G401 (cell line): Measurements from ENCODE around the gene COX18. TPM values are rescaled to one million over a fixed set of nuclear protein-coding genes. Genes with fewer than 3 reads are reported as not detected.

Experiments
- DNase-seq: peaks from one replicate; pipeline ENCODE4 v3.0.0-alpha.2; 2015; ENCODE audit warnings: low spot score
- in situ Hi-C: cut with HindIII; loops from 2 replicates; pipeline ENCODE4 v1.10.0; 2016; ENCODE audit warnings: low sequenced_read_pairs, mixed read lengths
- total RNA-seq: library from RNA; depleted of rRNA; stranded (reverse); fragments of >200 nt; shearing (Covaris generic); gene quantifications from 2 replicates; pipeline ENCODE4 v1.2.3, GENCODE V29; 2014; rRNA removed

COX18 gene
- total RNA-seq, result 31.1 and 46.5 TPM in 2 replicates

GRCh38 chr4:73069338-73070073 is at the start of gene COX18:
COX18 (minus strand) TSS chr4:73069716; CDS start chr4:73069649, 67 bp downstream.
- peak; percentile 98 for DNase-seq
- in situ Hi-C loops, result no loop called here

- no peak for DNase-seq
- in situ Hi-C loops, result no loop called here
Measured at GRCh38 chr4:73109493-73109892, 40.0 kb upstream of the COX18 start.

GRCh38 chr4:73104695-73105094 is 35.2 kb upstream of the COX18 start:
- in situ Hi-C loops, result no loop called here
- DNase-seq, result no peak

- DNase-seq, result no peak
- in situ Hi-C loops, result no loop called here
Measured at GRCh38 chr4:73103799-73104503, 34.4 kb upstream of the COX18 start.

- in situ Hi-C loops, result no loop called here
- DNase-seq, result no peak
Measured at GRCh38 chr4:73099143-73099542, 29.6 kb upstream of the COX18 start.

- DNase-seq, result no peak
- in situ Hi-C loops, result no loop called here
Measured at GRCh38 chr4:73098713-73099112, 29.2 kb upstream of the COX18 start.

GRCh38 chr4:73098016-73098415 is 28.5 kb upstream of the COX18 start:
- in situ Hi-C loops, result no loop called here
- no peak for DNase-seq

GRCh38 chr4:73092868-73093267 is 23.4 kb upstream of the COX18 start:
- DNase-seq, result no peak
- in situ Hi-C loops, result no loop called here

GRCh38 chr4:73090738-73091137 is 21.2 kb upstream of the COX18 start:
- DNase-seq, result no peak

GRCh38 chr4:73087871-73088270 is 18.4 kb upstream of the COX18 start:
- no peak for DNase-seq
- in situ Hi-C loops, result no loop called here

More at GRCh38 chr4:73090738-73091137, 21.2 kb upstream of the COX18 start:
- in situ Hi-C loops, result no loop called here

GRCh38 chr4:73086095-73086868 is 16.8 kb upstream of the COX18 start:
- in situ Hi-C loops, result no loop called here
- no peak for DNase-seq

GRCh38 chr4:73080789-73081188 is 11.3 kb upstream of the COX18 start:
- DNase-seq, result no peak
- in situ Hi-C loops, result no loop called here

- no peak for DNase-seq
- in situ Hi-C loops, result no loop called here
Measured at GRCh38 chr4:73075832-73076231, 6.3 kb upstream of the COX18 start.

GRCh38 chr4:73070074-73070390 is 516 bp upstream of the COX18 start:
- DNase-seq, result no peak
- in situ Hi-C loops, result no loop called here

- in situ Hi-C loops, result no loop called here
- DNase-seq, result peak; percentile 60
Measured at GRCh38 chr4:73068491-73069337, 802 bp downstream of the COX18 start.

GRCh38 chr4:73067971-73068394 is 1.5 kb downstream of the COX18 start:
- in situ Hi-C loops, result no loop called here
- no peak for DNase-seq

- in situ Hi-C loops, result no loop called here
- no peak for DNase-seq
Measured at GRCh38 chr4:73066928-73067327, 2.6 kb downstream of the COX18 start.

- in situ Hi-C loops, result no loop called here
- DNase-seq, result no peak
Measured at GRCh38 chr4:73066445-73066844, 3.1 kb downstream of the COX18 start.

GRCh38 chr4:73064536-73064935 is 5.0 kb downstream of the COX18 start:
- in situ Hi-C loops, result no loop called here
- DNase-seq, result no peak
